HG03196 (cell line): ENCODE results near the gene NR1H2.
"Not testable (repeated sequence)": the region's sequence is repeated elsewhere in the genome, so short reads cannot be mapped to it uniquely, and the experiment has no call there.

Experiments
- ATAC-seq: cut with Tn5 transposase; IDR thresholded peaks from one replicate; pipeline ENCODE4 v1.9.1; 2021; ENCODE audit not compliant: unreplicated experiment

Gene NR1H2

GRCh38 chr19:50376166-50377050 is at the start of gene NR1H2:
Gene NR1H2, plus strand, starts transcription at chr19:50376457. Its CDS starts 1,149 bp downstream, at chr19:50377606.
- peak; percentile 79 for ATAC-seq

GRCh38 chr19:50327013-50327412 is 49.2 kb upstream of the NR1H2 start:
- no peak for ATAC-seq

- no peak for ATAC-seq
Observed at GRCh38 chr19:50327461-50328223, 48.6 kb upstream of the NR1H2 start.

GRCh38 chr19:50328224-50328872 is 47.9 kb upstream of the NR1H2 start:
- no peak for ATAC-seq

GRCh38 chr19:50328873-50329145 is 47.4 kb upstream of the NR1H2 start:
- ATAC-seq: peak; percentile 14

- ATAC-seq: peak; percentile 44
Observed at GRCh38 chr19:50329146-50329925, 46.9 kb upstream of the NR1H2 start, which contains the start of gene KCNC3. Gene KCNC3, minus strand, starts transcription at chr19:50329377. Its CDS starts 295 bp downstream, at chr19:50329082.

- not testable (repeated sequence) for ATAC-seq
Observed at GRCh38 chr19:50329926-50330294, 46.3 kb upstream of the NR1H2 start.

- no peak for ATAC-seq
Observed at GRCh38 chr19:50330365-50331078, 45.7 kb upstream of the NR1H2 start.

- ATAC-seq: no peak
Observed at GRCh38 chr19:50331221-50331993, 44.9 kb upstream of the NR1H2 start.

GRCh38 chr19:50331994-50332243 is 44.3 kb upstream of the NR1H2 start:
- no peak for ATAC-seq

- ATAC-seq: no peak
Observed at GRCh38 chr19:50332244-50333038, 43.8 kb upstream of the NR1H2 start.

- ATAC-seq: peak; percentile 47
Observed at GRCh38 chr19:50333235-50333736, 43.0 kb upstream of the NR1H2 start.

GRCh38 chr19:50333737-50334617 is 42.3 kb upstream of the NR1H2 start:
- ATAC-seq: peak; percentile 19

- ATAC-seq: no peak
Observed at GRCh38 chr19:50334741-50335421, 41.4 kb upstream of the NR1H2 start.

GRCh38 chr19:50337031-50337430 is 39.2 kb upstream of the NR1H2 start:
- ATAC-seq: not testable (repeated sequence)

GRCh38 chr19:50340331-50340730 is 35.9 kb upstream of the NR1H2 start:
- ATAC-seq: no peak

- peak; percentile 57 for ATAC-seq
Observed at GRCh38 chr19:50341091-50341564, 35.1 kb upstream of the NR1H2 start.
